GM18499 (cell line): Measurements from ENCODE around the gene C10orf120.

Source experiments
- ATAC-seq: cut with Tn5 transposase; IDR thresholded peaks from one replicate; pipeline ENCODE4 v1.9.1; 2021; ENCODE audit warnings: moderate number of reproducible peaks; ENCODE audit not compliant: insufficient read depth, unreplicated experiment

Gene C10orf120

DNA sequence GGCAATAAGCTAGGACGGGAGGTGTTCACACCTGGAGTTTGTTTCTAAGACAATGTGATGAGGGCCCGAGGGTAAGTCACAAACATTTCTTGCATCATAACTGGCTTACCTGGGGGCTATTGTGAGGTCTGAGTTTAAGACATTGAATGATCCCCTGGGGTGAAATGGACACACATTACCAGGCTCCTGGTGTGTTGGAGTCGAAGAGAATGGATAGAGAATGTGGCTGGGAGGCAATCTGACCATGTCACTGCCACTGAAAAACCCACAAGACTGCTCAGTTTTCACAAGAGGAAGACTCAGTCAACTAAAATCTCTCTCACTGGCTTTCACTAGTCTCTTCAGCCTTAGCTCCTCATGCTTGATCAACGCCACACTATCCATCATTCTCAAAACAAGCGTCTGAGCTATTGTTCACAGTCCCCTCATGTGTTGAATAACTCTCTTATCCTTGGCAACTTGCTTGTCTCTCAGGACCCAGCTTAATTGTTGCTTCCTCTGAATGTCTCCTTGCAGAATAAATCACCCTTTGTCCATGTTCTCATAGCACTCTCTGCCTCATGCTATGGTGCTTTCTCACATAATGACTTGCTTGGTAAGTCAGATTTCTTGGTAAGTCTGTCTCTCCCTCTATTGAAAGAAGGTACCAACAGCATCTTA is at the start of gene C10orf120:
Gene C10orf120, minus strand, starts transcription at position 51 of the 660 bp plus-strand sequence. CDS start 56 bp downstream, outside the sequence.
- no peak for ATAC-seq

DNA sequence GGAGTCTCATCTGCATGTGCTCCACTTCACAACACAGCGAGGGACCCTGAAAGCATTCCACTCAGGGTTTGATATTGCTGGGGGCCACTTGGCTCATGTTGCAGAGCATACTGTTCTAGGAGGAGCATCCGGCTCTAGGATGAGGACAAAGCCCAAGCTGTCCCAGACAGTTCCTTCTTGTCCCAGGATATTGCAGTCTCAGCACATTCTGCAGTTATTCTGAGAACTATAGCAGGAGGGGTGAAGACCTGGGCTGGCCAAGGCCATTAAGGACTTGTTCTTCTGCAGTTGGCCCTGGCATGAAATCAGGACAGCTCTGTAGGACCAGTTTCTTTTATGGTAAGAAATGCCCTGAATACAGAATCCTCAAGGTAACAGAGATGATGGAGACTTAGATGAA is 48.9 kb upstream of the C10orf120 start:
- ATAC-seq: no peak

DNA sequence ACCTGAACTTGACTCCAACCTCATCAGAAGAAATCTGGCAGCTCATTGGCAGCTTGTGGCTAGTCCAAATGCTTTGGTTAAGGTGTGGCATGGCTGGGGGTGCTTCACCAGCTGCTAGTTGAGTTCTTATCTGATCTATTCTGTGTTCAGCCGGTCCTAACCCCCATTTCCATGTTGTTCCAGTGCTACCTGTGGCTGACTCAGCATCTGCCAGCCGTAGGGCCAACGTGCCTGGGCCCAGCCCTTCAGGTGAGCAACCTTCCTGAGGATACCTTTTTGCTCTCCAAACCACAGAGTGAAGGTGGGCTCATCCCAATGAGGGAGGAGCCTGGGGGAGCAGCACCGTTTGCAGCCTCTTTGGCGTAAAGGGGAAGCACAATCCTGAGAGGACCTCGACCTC is 46.8 kb upstream of the C10orf120 start:
- ATAC-seq: no peak

DNA sequence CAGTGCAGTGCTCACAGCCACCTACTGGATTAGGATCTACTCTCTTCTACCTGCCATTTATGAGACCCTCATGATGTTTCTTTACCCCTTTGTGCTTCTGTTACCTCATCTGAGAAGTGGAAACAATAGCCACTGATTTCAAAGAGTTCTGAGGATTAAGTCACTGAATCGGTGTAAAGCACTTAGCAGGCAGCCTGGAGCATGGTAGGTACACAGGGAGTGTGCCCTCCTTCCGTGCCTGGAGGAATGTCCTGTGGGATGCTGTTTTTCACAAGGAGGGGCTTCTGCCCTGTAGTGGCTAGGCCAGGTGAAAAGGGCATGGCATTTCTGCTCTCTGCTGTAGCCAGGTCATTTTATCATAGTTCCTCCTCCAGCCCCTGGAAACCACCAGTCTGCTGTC is 44.6 kb upstream of the C10orf120 start:
- ATAC-seq: no peak

DNA sequence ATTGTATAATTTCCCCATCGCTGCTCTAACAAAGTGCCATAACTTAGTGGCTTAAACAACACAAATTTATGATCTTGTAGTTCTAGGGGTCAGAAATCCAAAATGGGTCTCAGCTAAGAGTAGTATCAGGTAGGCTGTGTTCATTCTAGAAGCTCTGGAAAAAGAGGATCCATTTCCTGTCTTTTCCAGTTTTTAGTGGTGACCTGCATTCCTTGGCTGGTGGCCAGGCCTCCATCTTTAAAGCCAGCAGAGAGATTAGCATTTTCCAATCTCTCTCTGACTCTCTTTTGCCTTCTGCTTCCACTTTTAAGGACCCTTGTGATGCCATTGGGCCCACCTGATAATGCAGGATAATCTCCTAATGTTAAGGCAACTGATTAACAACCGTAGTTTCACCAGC is 41.0 kb upstream of the C10orf120 start:
- no peak for ATAC-seq

DNA sequence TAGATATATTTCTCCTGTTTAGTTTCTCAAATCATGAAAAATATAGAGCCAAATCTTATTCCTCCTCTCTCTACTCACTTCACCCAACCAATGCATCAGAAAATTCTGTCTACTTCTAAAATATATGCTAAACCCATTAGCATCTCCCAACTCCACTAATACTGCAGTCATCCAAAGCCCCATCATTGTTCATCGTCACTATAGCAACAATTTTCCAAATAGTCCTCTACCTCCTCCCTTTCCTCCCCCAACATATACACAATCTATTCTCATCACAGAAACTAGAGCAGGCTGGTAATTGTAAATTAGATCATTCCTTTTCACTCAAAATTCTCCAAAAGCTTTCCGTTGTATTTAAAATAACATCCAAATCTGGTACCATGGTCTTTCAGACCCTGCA is 38.4 kb upstream of the C10orf120 start:
- no peak for ATAC-seq

DNA sequence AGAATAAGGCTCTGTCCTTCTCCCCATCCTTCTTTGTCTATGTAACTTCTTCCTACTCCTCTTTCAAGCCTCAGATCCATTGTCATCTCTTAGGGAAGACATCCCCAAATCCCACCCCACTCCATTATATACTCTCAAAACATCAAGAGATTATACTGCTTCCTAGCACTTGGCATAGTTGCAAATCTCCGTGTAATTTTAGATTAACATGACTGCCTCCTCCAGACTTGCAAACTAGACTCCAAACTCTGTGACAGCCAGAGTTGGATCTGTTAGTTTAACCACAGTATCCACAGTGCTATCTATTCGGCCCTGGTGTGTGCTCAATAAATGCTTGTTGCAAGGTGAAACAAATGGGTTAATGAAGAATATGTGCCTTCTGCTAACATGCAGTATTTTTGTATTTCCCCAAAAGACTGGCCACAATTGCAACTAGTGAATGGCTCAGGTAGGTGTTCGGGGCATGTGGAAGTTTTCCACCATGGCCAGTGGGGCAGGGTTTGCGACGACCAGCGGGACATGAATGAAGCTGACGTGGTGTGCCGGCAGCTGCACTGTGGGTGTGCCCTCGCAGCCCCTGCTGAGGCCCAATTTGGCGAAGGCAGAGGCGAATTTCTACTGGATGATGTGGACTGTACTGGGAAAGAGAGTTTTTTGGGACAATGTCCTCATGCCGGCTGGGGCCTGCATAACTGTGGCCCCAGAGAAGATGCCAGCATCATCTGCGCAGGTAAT is 34.5 kb upstream of the C10orf120 start:
- no peak for ATAC-seq

DNA sequence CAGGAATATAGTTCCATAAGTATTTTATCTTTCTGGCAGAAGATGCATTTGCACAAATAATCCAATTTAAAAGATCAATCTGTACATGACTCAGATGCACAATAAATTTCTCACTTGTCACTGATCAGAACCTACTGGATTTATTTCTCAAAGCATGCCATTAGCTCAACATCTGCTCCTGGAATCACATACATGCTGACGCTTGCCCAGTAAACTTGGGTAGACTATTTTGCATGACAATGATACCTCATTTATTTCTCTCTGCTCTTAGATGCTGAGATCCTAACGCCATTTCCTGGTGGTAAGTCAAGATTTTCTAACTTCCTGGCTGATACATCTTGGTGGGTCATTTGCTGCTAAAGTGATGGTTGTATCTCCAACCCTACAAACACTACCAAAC is 33.8 kb upstream of the C10orf120 start:
- no peak for ATAC-seq

DNA sequence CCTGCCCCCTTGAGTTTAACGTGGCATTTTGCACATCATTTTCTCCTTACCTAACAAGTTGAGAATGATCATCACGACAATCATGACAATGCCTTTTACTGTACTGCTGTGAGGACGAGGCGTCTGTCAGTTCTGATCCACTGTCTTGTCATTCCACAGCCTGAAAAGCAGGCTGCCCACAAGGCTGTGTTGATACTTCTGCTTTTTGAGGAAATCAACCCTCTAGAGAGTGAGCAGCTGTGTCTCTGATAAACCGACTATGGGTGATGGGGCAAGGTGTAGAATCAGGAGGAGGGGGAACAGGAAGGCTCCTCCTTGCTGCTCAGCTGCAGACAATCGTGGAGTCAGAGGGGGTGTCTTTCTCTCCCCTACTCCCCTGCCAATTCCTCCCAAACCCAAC is 30.6 kb upstream of the C10orf120 start:
- no peak for ATAC-seq

DNA sequence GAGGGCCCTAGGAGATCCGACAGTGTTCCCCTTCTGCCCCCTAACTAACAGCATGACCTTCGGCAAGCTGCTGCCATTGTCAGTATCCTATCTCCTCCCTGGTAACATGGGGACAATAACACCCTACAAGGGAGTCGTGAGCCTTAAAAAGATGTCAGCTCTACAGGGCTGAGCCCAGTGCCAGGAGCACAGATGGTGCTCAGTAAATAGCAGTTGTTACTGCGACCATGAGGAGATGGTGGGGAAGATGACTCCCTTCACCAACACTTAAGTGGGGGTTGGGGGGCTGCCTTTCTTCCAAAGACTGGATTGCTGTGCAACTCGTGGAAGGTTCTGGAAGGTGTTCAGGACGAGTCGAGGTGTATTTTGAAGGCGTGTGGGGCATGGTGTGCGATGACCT is 29.5 kb upstream of the C10orf120 start:
- no peak for ATAC-seq

DNA sequence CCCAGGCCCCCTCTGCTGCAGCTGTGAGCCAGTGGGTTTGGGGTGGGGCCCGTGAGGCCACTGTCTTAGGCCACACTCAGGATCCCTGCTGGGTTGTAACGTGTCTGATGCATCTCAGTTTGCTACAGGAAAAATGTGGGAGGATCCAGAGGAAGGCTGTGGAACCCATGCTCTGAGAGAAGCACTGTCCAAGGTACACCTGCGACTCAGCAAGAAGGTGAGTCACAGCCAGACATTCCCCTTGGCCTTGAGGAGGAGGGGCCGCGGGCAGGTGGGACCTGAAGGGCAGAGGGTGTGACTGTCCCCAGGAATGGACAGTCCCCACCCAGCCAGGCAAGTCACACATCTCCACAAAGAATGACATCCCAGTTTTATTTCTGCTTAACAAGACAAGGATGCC is 27.8 kb upstream of the C10orf120 start:
- ATAC-seq: no peak

DNA sequence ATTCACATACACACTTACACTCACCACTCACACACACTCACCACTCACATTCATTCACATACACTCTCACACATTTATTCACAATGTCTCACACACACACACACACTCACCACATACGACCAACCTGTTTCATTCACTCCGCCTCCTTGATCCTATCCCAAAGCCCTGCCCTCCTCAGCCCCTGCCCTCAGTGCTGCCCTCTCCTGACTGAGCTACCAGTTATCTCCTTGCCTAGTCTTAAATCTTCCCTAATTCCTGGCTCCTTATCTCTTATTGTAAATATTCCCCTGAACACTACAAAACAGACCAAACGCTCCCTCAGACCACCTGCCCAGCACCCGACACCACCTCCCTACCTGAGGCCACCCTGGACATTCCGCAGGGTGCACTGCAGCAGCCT is 26.1 kb upstream of the C10orf120 start:
- ATAC-seq: no peak

DNA sequence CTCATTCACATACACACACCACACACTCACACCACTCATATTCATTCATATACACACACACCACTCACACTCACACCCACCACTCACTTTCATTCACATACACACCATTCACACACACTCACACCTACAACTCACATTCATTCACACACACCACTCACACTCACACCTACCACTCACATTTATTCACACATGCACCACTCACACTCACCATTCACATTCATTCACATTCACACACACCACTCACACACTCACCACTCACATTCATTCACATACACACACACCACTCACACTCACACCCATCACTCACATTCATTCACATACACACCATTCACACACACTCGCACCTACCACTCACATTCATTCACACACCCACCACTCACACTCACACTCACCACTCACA is 25.4 kb upstream of the C10orf120 start:
- ATAC-seq: no peak

DNA sequence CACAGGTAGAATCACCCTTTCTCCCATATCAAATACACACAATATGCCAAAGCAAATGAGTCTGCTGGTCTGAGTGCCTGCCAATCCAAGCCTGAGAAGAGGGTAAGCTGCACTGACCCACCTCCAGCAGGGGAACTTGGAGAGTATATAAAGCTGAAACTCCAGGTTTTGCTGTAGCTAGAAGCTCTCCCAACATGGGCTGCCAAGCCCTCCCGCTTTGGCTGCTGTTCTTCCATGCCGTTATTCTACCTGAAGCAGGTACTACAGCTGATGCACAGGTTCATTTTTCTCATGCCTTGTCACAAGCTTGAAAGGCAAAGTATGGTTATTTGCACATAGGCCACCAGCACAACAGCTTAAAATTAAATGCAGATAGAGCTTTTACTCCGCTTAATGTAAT is 21.5 kb upstream of the C10orf120 start:
- no peak for ATAC-seq

DNA sequence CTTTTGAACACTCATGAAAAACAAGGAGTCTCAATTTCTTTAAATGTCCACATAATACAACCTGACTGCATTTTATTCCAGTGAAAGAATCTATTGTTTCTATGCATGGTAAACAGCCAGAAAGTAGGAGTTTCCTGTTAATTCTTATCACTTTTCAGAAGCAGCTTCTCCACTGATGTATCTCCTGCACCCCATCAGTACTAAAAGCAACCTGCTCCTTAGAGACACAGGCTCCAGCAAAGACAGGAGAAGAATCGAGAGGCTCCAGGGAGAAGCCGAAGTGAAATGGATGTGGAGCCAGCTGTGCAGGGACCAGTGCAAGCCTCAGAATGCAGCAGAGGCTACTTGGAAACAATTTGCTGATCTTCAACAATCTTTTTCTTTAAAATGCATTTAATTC is 16.4 kb upstream of the C10orf120 start:
- no peak for ATAC-seq

DNA sequence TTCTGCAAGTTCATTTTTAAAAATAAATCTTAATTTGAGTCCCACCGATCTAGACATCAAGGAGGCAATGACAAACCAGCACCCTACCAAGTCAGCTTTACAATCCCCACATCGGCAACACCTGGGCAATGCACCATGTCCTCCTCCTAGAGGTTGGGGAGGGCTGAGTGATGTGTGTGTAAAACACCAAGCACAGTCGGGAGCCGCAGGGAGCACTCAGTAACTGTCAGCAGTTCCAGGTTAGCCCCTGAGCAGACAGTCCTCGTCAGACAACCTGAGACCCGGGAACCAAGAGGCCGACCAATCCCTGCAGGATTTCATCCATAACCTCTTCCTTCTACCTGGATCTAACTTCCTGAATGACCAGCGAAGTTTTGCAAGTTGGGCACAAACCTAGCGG is 15.9 kb upstream of the C10orf120 start:
- no peak for ATAC-seq

DNA sequence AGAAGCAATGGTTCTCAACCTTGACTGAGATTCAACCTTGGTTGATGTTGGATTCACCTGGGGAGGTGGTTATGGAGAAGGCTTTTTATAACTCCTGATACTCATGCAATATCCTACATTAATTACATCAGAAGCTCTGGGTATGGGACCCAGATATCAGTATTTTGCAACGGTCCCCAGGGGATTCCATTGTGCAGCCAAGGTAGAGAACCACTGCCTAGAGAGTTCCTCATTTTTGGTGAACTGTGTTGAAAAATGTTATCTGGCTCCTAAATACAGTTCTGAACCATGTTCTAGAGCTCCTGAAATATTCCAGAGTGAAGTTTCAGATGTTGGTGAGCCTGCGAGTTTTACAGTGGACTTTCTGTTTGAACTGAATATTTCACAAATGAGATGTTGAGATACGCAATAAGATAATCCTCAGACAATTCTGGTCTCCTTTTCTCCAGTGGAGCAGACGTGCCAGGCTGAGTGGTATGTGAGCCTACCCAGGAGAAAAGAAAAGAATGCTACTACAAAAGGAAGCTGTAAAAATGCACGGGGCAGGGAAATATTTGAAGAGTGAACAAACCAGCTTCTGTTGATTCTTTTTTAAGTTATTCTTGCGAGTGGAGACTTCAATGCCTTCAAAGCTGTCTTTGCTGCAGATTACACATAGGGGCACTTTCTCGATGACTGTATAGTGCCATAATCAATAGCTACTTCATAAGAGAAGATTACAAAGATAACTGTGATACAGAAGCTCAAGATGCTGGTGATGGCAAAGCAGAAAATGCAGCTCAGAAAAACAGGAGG is 13.6 kb upstream of the C10orf120 start:
- no peak for ATAC-seq

DNA sequence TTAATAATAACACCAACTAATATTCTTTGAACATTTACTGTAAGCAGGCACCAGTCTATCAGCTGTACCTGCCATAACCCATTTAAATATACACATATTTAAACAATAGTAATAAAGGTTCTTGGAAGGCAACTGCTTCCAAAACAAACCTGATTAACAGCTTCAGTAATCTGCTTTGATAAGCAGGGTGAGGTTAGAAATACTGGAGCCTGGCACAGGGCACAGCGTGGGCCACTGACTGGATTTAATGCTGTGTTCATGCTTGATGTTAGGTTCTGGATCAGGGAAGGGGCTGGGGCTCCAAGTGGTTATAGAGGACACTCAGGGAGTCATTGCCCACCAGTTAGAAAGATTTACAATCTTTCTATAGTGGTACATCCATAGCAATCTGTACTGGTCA is 10.9 kb upstream of the C10orf120 start:
- ATAC-seq: no peak

DNA sequence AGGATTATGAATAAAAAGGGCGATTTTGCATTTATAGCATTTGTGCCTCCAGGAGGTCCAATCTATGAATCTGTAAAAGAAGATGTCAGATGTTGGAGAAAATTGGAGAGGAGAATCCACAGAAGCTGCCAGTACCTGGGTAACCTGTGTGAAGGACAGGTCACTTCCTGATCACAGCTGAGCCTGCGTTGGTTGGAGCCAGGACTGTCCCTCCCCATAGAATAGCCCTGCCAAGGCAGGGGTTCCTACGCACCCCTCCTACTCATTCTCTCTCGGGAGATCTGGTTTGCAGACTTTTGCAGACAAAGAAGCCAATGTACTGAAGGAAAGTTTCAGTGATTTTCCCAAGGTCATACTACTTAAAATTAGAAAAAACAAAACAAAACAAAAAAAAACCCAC is 10.3 kb upstream of the C10orf120 start:
- no peak for ATAC-seq

DNA sequence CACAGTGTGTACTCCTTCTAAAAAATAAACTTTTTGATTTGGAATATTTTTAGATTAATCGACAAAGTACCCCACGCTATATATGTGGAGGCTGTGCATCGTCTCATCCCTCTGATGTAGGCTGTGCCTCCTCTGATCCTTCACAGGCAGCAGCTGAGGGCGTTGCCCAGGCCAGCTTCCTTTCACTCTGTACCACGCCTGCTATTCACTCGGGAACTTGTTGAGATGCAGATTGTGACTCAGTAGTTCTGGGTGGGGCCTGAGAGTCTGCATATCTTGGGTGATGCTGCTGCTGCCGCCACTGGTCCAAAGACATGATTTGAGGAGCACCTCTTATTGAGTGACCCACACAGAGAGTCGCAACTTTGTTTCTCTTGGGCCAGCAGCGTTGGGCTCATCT is 7.9 kb upstream of the C10orf120 start:
- ATAC-seq: no peak

DNA sequence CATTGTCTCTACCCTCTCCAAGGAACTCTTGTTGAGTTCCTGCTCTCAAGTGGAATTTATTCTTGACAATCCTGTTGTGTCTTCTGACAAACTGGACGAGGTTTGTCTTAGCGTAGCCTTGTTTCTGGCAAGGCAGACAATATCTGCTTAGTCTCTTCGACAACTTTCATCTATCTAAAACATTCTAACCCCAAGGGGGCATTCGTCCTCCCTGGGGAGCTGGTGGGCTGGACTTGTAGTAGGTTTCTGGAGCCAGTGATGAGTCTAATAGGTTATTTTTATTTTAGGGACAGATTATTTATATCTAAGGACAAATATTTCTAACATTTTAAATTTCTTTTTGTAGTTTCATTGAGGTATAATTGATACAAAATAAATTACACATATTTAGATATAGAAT is 7.3 kb upstream of the C10orf120 start:
- no peak for ATAC-seq
